Glutamatergic neuron (in vitro differentiated cells): ENCODE data around the gene DENND5A. TPM values are rescaled to one million over a fixed set of nuclear protein-coding genes. Genes with fewer than 3 reads are reported as not detected.
"Not testable (repeated sequence)": the region's sequence is repeated elsewhere in the genome, so short reads cannot be mapped to it uniquely, and the experiment has no call there.

Experiments
- DNase-seq: peaks from one replicate; pipeline ENCODE4 v3.0.0; 2022
- H3K27ac Mint-ChIP-seq: one replicate; pipeline ENCODE4 v1.8.0; 2020; ENCODE audit warnings: mild to moderate bottlenecking, mixed read lengths, inconsistent platforms; ENCODE audit not compliant: unreplicated experiment
- H3K27me3 Mint-ChIP-seq: one replicate; pipeline ENCODE4 v1.8.0; 2020; ENCODE audit warnings: mild to moderate bottlenecking, moderate library complexity, mixed read lengths, inconsistent platforms; ENCODE audit not compliant: unreplicated experiment
- H3K36me3 Mint-ChIP-seq: one replicate; pipeline ENCODE4 v1.8.0; 2020; ENCODE audit warnings: mild to moderate bottlenecking, mixed read lengths, inconsistent platforms; ENCODE audit not compliant: unreplicated experiment
- H3K4me1 Mint-ChIP-seq: one replicate; pipeline ENCODE4 v1.8.0; 2020; ENCODE audit warnings: mild to moderate bottlenecking, low read depth, mixed read lengths, inconsistent platforms; ENCODE audit not compliant: unreplicated experiment
- H3K4me3 Mint-ChIP-seq: one replicate; pipeline ENCODE4 v1.8.0; 2020; ENCODE audit warnings: mild to moderate bottlenecking, mixed read lengths, inconsistent platforms; ENCODE audit not compliant: unreplicated experiment
- H3K9me3 Mint-ChIP-seq: one replicate; pipeline ENCODE4 v1.8.0; 2020; ENCODE audit warnings: mild to moderate bottlenecking, moderate library complexity, mixed read lengths, inconsistent platforms; ENCODE audit not compliant: unreplicated experiment
- total RNA-seq: library from RNA; stranded (reverse); fragmentation: NEBNext Ultra II Directional; extraction: Animal tissue kit (Norgen Biotek cat#: 25700); gene quantifications from one replicate; pipeline ENCODE4 v1.2.1, GENCODE V29; 2021; ENCODE audit not compliant: unreplicated experiment
- TF ChIP-seq, protein P1 (sequence below): fragments of 200-600 bp; sonication (generic); IDR thresholded peaks from one replicate; pipeline ENCODE4 v1.5.0; 2021; ENCODE audit not compliant: partially characterized antibody, unreplicated experiment

Gene DENND5A
- total RNA-seq, 1 donor from 2014 or later = 155 TPM

GRCh38 chr11:9099617-9100016 is 165.5 kb downstream of the DENND5A start:
- TF ChIP-seq, protein P1, sequence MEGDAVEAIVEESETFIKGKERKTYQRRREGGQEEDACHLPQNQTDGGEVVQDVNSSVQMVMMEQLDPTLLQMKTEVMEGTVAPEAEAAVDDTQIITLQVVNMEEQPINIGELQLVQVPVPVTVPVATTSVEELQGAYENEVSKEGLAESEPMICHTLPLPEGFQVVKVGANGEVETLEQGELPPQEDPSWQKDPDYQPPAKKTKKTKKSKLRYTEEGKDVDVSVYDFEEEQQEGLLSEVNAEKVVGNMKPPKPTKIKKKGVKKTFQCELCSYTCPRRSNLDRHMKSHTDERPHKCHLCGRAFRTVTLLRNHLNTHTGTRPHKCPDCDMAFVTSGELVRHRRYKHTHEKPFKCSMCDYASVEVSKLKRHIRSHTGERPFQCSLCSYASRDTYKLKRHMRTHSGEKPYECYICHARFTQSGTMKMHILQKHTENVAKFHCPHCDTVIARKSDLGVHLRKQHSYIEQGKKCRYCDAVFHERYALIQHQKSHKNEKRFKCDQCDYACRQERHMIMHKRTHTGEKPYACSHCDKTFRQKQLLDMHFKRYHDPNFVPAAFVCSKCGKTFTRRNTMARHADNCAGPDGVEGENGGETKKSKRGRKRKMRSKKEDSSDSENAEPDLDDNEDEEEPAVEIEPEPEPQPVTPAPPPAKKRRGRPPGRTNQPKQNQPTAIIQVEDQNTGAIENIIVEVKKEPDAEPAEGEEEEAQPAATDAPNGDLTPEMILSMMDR = no peak
- H3K27ac Mint-ChIP-seq = no peak overlapping the region

GRCh38 chr11:9098455-9098854 is 166.7 kb downstream of the DENND5A start:
- H3K9me3 Mint-ChIP-seq, DNase-seq, H3K4me1 Mint-ChIP-seq, H3K27me3 Mint-ChIP-seq, H3K4me3 Mint-ChIP-seq, H3K27ac Mint-ChIP-seq: not testable (repeated sequence)
- peaks cover 11% of the 10 kb centered on the region for H3K36me3 Mint-ChIP-seq

More at GRCh38 chr11:9099617-9100016, 165.5 kb downstream of the DENND5A start:
- Mint-ChIP-seq H3K4me1 (peaks cover 3% of the 10 kb centered on the region), H3K27me3 (peaks cover 4% of the 10 kb centered on the region), H3K36me3 (peaks cover 11% of the 10 kb centered on the region), H3K4me3 (no peak overlapping the region), H3K9me3 (peaks cover 2% of the 10 kb centered on the region)
- no peak for DNase-seq

DNA sequence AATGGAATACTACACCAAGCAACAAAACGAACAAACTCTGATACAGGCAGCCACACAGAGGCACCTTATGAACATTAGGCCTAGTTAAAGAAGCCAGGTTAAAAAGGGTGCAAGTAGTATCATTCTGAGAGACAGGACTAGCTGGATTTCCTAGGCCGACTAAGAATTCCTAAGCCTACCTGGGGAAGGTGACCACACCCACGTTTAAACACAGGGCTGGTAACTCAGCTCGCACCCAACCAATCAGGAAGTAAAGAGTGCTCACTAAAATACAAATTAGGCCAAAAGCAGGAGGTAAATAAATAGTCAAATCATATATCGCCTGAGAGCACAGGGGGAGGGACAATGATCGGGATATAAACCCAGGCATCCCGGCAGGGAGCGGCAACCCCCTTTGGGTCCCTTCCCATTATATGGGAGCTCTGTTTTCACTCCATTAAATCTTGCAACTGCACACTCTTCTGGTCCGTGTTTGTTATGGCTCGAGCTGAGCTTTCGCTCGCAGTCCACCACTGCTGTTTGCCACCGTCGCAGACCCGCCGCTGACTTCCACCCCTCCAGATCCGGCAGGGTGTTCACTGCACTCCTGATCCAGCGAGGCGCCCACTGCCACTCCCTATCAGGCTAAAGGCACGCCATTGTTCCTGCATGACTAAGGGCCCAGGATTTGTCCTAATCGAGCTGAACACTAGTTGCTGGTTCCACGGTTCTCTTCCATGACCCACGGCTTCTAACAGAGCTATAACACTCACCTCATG is 167.8 kb downstream of the DENND5A start:
- not testable (repeated sequence) for DNase-seq, H3K4me1 Mint-ChIP-seq, H3K27ac Mint-ChIP-seq, H3K4me3 Mint-ChIP-seq, H3K27me3 Mint-ChIP-seq, H3K9me3 Mint-ChIP-seq
- peaks cover 13% of the 10 kb centered on the region for H3K36me3 Mint-ChIP-seq

GRCh38 chr11:9096427-9096826 is 168.7 kb downstream of the DENND5A start:
- no peak overlapping the region for H3K27ac Mint-ChIP-seq
- H3K36me3 Mint-ChIP-seq = peaks cover 15% of the 10 kb centered on the region
- peaks cover 4% of the 10 kb centered on the region for H3K9me3 Mint-ChIP-seq
- no peak for DNase-seq
- H3K4me1 Mint-ChIP-seq = peaks cover 9% of the 10 kb centered on the region
- TF ChIP-seq, protein P1 = no peak
- H3K27me3 Mint-ChIP-seq = peaks cover 12% of the 10 kb centered on the region
- no peak overlapping the region for H3K4me3 Mint-ChIP-seq

GRCh38 chr11:9095421-9095820 is 169.7 kb downstream of the DENND5A start:
- Mint-ChIP-seq H3K4me1 (peaks cover 10% of the 10 kb centered on the region), H3K4me3 (no peak overlapping the region), H3K9me3 (peaks cover 4% of the 10 kb centered on the region), H3K27ac (no peak overlapping the region), H3K36me3 (peaks cover 15% of the 10 kb centered on the region), H3K27me3 (peaks cover 15% of the 10 kb centered on the region)
- no peak for DNase-seq
- TF ChIP-seq, protein P1 = no peak

- Mint-ChIP-seq H3K27ac (no peak overlapping the region), H3K36me3 (peaks cover 15% of the 10 kb centered on the region), H3K27me3 (peaks cover 18% of the 10 kb centered on the region), H3K4me3 (no peak overlapping the region), H3K9me3 (peaks cover 4% of the 10 kb centered on the region), H3K4me1 (peaks cover 12% of the 10 kb centered on the region)
- TF ChIP-seq, protein P1 = no peak
- no peak for DNase-seq
Measured at GRCh38 chr11:9094420-9094819, 170.7 kb downstream of the DENND5A start.
